ENCODE data around the gene GIPR. TPM values are rescaled to one million over a fixed set of nuclear protein-coding genes. Genes with fewer than 3 reads are reported as not detected.

Gene GIPR
- total and polyA plus RNA-seq, 2 of the 13 experiments (the other 11 are each of a cell fraction or from before 2014, with no cell fraction given) = 0.15 to 1.2 TPM

DNA sequence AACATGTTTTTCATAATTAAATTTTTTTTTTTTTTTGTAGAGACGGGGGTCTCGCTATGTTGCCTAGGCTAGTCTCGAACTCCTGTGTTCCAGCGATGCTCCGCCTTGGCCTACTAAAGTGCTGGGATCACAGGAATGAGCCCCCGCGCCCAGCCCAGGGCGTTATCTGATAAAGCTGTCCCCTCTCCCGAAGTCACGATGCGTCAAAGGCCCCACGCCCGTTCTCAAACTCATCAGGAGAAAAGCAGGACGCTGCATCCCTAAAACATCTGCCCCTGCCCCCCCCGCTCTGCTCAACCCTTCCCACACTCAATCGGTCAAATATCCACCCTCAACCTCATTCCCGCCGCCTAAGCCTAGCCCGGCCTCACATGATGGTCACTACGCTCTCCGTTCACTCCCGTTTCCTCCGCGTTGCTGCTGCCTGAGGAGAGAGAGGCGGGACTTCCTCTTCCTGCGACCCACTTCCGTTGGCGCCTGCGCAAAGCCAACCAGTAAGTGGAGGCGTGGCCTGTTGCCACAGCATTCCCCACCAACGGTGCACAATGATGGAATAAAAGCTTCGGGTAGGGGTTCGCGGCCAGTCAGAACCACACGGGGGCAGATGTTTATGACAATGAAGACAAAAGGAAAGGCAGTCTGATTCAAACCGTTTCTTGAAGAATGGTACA, 23.6 kb downstream of the GIPR start, which contains the start of gene SNRPD2 (continued):
- TF ChIP-seq, protein P1, sequence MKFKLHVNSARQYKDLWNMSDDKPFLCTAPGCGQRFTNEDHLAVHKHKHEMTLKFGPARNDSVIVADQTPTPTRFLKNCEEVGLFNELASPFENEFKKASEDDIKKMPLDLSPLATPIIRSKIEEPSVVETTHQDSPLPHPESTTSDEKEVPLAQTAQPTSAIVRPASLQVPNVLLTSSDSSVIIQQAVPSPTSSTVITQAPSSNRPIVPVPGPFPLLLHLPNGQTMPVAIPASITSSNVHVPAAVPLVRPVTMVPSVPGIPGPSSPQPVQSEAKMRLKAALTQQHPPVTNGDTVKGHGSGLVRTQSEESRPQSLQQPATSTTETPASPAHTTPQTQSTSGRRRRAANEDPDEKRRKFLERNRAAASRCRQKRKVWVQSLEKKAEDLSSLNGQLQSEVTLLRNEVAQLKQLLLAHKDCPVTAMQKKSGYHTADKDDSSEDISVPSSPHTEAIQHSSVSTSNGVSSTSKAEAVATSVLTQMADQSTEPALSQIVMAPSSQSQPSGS (CRISPR knock-in tag; IDR thresholded peaks at IDR 0.05) = 0 out of 2 replicates have a peak, but pooled peaks have one; percentile 8
- TF ChIP-seq SP140L (CRISPR knock-in tag; IDR thresholded peaks at IDR 0.05; ENCODE audit: borderline replicate concordance) = no peak
- TF ChIP-seq, protein P2, sequence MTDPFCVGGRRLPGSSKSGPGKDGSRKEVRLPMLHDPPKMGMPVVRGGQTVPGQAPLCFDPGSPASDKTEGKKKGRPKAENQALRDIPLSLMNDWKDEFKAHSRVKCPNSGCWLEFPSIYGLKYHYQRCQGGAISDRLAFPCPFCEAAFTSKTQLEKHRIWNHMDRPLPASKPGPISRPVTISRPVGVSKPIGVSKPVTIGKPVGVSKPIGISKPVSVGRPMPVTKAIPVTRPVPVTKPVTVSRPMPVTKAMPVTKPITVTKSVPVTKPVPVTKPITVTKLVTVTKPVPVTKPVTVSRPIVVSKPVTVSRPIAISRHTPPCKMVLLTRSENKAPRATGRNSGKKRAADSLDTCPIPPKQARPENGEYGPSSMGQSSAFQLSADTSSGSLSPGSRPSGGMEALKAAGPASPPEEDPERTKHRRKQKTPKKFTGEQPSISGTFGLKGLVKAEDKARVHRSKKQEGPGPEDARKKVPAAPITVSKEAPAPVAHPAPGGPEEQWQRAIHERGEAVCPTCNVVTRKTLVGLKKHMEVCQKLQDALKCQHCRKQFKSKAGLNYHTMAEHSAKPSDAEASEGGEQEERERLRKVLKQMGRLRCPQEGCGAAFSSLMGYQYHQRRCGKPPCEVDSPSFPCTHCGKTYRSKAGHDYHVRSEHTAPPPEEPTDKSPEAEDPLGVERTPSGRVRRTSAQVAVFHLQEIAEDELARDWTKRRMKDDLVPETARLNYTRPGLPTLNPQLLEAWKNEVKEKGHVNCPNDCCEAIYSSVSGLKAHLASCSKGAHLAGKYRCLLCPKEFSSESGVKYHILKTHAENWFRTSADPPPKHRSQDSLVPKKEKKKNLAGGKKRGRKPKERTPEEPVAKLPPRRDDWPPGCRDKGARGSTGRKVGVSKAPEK (CRISPR knock-in tag; IDR thresholded peaks at IDR 0.05; ENCODE audit: borderline replicate concordance) = no peak
- TF ChIP-seq ZSCAN20 (CRISPR knock-in tag; IDR thresholded peaks at IDR 0.05; ENCODE audit: borderline replicate concordance) = no peak
- 0 out of 2 replicates have a peak, but pooled peaks have one; percentile 54 for TF ChIP-seq ZNF563 (CRISPR knock-in tag; IDR thresholded peaks at IDR 0.05)
- no peak for TF ChIP-seq MBNL3 (CRISPR knock-in tag; conservative IDR thresholded peaks at IDR 0.05)
- TF ChIP-seq ZNF747 (CRISPR knock-in tag; IDR thresholded peaks at IDR 0.05; ENCODE audit: borderline replicate concordance) = peak; percentile 74; the same call in 1 of the 2 replicates
- TF ChIP-seq, protein P3, sequence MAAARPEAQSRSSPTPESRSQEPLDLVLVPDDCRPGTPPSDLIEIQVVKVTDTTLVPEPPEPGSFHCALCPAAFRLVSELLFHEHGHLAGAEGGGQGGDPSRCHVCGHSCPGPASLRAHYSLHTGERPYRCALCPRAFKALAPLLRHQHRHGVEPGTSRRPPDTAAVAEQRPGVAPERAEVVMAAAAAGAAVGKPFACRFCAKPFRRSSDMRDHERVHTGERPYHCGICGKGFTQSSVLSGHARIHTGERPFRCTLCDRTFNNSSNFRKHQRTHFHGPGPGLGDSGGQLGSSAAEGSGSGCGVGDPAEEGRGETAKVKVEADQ (CRISPR knock-in tag; IDR thresholded peaks at IDR 0.05; ENCODE audit: borderline replicate concordance) = peak; percentile 45; the same call in 1 of the 2 replicates
- TF ChIP-seq SIN3A (IDR thresholded peaks at IDR 0.05; ENCODE audit: borderline replicate concordance, low read depth, low read length) = peak; percentile 76; the same call in 1 of the 2 replicates
- peak; percentile 57; the same call in 1 of the 2 replicates for TF ChIP-seq ZMYM4 (CRISPR knock-in tag; IDR thresholded peaks at IDR 0.05)
- 0 out of 2 replicates have a peak, but pooled peaks have one; percentile 36 for TF ChIP-seq ZNF839 (CRISPR knock-in tag; IDR thresholded peaks at IDR 0.05; ENCODE audit: borderline replicate concordance)
- no peak for TF ChIP-seq ZNF34 (CRISPR knock-in tag; IDR thresholded peaks at IDR 0.05; ENCODE audit: borderline replicate concordance)
- TF ChIP-seq MIER2 (CRISPR knock-in tag; IDR thresholded peaks at IDR 0.05) = no peak
- TF ChIP-seq KDM4B (CRISPR knock-in tag; IDR thresholded peaks at IDR 0.05) = 0 out of 2 replicates have a peak, but pooled peaks have one; percentile 29
